ENCODE measurements around the gene ACVR1.

ACVR1 gene

DNA sequence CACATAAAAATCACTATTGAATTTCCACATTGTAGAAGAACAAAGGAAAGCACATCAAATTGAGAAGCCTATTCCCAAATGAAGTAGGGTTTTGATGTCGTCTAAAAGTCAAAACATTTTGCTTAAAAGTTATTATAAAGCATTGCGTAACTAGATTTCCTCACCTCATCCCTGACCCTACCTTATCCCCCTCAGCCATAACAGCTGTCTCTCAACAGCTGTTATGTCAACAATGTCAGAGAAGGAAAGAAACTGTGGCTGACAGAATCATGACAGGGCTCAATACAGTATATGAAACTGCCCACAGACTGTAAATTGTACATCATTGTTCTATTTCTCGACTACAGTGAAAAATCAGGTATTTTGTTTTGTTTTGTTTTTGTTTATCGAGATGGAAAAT lies 184.4 kb downstream of the ACVR1 start:
- no peak for DNase-seq

- no peak for DNase-seq
Measured at GRCh38 chr2:157691131-157691530, 185.0 kb downstream of the ACVR1 start.

Data from stimulated activated naive CD4-positive, alpha-beta T cell treated with Interleukin-2 at 50 U/mL for 16 hours (primary cell).